GM12801 (cell line): Measurements from ENCODE around the gene ZMIZ2.

Experiments
- TF ChIP-seq, protein P1 (sequence below): IDR thresholded peaks from one replicate; pipeline ENCODE4 v1.5.1; 2011; ENCODE audit warnings: control low read depth; ENCODE audit not compliant: insufficient read length; ENCODE audit errors: extremely low read depth

ZMIZ2 gene

DNA sequence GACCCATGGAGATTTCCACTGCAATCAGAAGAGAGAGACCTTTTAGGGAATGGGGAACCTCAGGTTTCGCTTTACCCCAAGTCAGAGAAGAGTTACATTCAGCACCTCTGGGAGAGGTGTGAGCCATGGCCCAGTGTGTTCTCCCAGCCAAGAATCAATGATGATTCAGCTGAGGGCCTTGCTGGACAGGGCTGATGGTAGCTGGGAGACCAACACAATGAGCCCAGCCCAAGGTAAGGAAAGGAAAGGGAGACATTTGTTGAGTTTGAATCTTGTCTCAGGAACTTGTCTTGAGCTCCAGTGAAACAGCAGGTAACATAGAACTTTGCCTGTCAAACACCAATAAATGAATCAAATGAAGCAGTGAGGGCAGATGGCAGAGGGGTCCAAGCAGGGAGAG lies 33.8 kb downstream of the ZMIZ2 start:
- TF ChIP-seq, protein P1, sequence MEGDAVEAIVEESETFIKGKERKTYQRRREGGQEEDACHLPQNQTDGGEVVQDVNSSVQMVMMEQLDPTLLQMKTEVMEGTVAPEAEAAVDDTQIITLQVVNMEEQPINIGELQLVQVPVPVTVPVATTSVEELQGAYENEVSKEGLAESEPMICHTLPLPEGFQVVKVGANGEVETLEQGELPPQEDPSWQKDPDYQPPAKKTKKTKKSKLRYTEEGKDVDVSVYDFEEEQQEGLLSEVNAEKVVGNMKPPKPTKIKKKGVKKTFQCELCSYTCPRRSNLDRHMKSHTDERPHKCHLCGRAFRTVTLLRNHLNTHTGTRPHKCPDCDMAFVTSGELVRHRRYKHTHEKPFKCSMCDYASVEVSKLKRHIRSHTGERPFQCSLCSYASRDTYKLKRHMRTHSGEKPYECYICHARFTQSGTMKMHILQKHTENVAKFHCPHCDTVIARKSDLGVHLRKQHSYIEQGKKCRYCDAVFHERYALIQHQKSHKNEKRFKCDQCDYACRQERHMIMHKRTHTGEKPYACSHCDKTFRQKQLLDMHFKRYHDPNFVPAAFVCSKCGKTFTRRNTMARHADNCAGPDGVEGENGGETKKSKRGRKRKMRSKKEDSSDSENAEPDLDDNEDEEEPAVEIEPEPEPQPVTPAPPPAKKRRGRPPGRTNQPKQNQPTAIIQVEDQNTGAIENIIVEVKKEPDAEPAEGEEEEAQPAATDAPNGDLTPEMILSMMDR: no peak

- TF ChIP-seq, protein P1: no peak
Observed at GRCh38 chr7:44783407-44783806, 34.8 kb downstream of the ZMIZ2 start.

GRCh38 chr7:44784364-44784763 lies 35.7 kb downstream of the ZMIZ2 start:
- TF ChIP-seq, protein P1: no peak

GRCh38 chr7:44787041-44787440 lies 38.4 kb downstream of the ZMIZ2 start:
- TF ChIP-seq, protein P1: no peak

DNA sequence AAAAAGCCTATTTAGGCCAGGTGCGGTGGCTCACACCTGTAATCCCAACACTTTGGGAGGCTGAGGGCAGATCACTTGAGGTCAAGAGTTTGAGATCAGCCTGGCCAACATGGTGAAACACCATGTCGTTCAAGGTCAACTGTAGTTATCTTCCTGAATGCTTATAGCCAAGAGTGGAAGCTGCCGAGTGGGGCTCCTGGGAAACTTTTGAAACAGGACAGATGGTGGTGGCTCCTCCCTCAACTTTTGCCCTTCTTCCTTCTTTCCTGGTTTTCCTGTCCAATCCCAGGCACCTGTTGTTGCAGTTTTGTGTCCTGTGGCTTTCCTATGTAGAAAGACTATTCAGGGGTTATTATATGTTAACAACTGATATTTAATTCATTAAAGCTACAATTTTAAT lies 39.1 kb downstream of the ZMIZ2 start:
- TF ChIP-seq, protein P1: no peak

DNA sequence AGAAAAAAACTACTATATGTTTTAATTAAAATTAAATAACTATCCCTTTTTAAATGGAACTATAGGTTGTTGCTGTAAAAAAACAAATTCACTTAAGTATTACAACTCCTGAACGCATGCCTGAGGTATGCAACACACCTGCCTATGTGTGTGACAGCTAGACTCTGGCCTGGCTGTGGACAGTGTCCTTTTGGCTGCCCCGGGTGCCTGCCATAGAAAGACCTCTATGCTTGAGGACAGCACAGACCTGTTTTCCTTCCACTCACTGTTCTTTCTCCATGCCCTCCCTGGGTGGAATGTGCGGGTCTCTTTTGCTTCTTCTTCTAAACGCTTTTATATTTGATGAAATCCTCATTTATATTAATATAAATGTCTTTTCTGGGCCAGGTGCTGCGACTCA lies 41.3 kb downstream of the ZMIZ2 start:
- TF ChIP-seq, protein P1: no peak

GRCh38 chr7:44791278-44792219 lies 42.9 kb downstream of the ZMIZ2 start:
- TF ChIP-seq, protein P1: no peak
